CD4-positive, CD25-positive, alpha-beta regulatory T cell (primary cell): ENCODE measurements around the gene HELT. TPM values are rescaled to one million over a fixed set of nuclear protein-coding genes. Genes with fewer than 3 reads are reported as not detected.
"Not testable (repeated sequence)": the region's sequence is repeated elsewhere in the genome, so short reads cannot be mapped to it uniquely, and the experiment has no call there.

Experiments
- ATAC-seq, 2 donors: fragments of 150-1000 bp; cut with Tn5 transposase; one replicate each; pipeline ENCODE4 v1.10.0; 2021; ENCODE audit warnings: low read depth in 2 of 2, moderate number of reproducible peaks in 2 of 2, moderate library complexity in 1 of 2
- DNase-seq, 3 donors: peaks; one replicate each; pipeline versions ENCODE4 v3.0.0 to v3.0.0-alpha.2; 2012 to 2022; ENCODE audit warnings: mixed read lengths in 1 of 3
- H3K27ac ChIP-seq: one replicate; pipeline ENCODE4 v1.7.0; 2013; ENCODE audit warnings: mild to moderate bottlenecking, low read length; ENCODE audit not compliant: insufficient read depth, poor library complexity, severe bottlenecking
- H3K27me3 ChIP-seq: one replicate; pipeline ENCODE4 v1.7.0; 2013; ENCODE audit warnings: low read length; ENCODE audit not compliant: control insufficient read depth, insufficient read depth
- H3K36me3 ChIP-seq: one replicate; pipeline ENCODE4 v1.7.0; 2013; ENCODE audit warnings: mild to moderate bottlenecking, low read length, moderate library complexity; ENCODE audit not compliant: control insufficient read depth, insufficient read depth
- H3K4me1 ChIP-seq: 2 replicates; pipeline ENCODE4 v1.7.0; 2013; ENCODE audit warnings: mild to moderate bottlenecking, low read length; ENCODE audit not compliant: insufficient read depth, control insufficient read depth, poor library complexity, severe bottlenecking
- H3K4me3 ChIP-seq: one replicate; pipeline ENCODE4 v1.7.0; 2013; ENCODE audit warnings: low read depth, mild to moderate bottlenecking, low read length, moderate library complexity
- H3K9me3 ChIP-seq, 2 experiments: 1 replicate in 1 of 2; 2 replicates in 1 of 2; pipeline ENCODE4 v1.7.0; 2013; ENCODE audit warnings: low read length in 2 of 2, mild to moderate bottlenecking in 1 of 2, moderate library complexity in 1 of 2; ENCODE audit not compliant: control insufficient read depth in 2 of 2
- H3K27ac Mint-ChIP-seq, 3 donors: one replicate each; pipeline ENCODE4 v1.8.0; 2020 to 2022; ENCODE audit warnings: mild to moderate bottlenecking in 3 of 3, mixed read lengths in 3 of 3, moderate library complexity in 2 of 3
- H3K27me3 Mint-ChIP-seq: one replicate; pipeline ENCODE4 v1.8.0; 2022; ENCODE audit warnings: mild to moderate bottlenecking, mixed read lengths
- H3K36me3 Mint-ChIP-seq: one replicate; pipeline ENCODE4 v1.8.0; 2020; ENCODE audit warnings: mixed read lengths
- H3K4me1 Mint-ChIP-seq, 4 donors: one replicate each; pipeline ENCODE4 v1.8.0; 2020 to 2022; ENCODE audit warnings: mixed read lengths in 4 of 4, mild to moderate bottlenecking in 1 of 4
- H3K4me3 Mint-ChIP-seq, 4 donors: one replicate each; pipeline ENCODE4 v1.8.0; 2020 to 2022; ENCODE audit warnings: mild to moderate bottlenecking in 4 of 4, mixed read lengths in 4 of 4, moderate library complexity in 3 of 4
- H3K9me3 Mint-ChIP-seq, 7 donors: one replicate each; pipeline ENCODE4 v1.8.0; 2020 to 2022; ENCODE audit warnings: mixed read lengths in 7 of 7, mild to moderate bottlenecking in 3 of 7, moderate library complexity in 2 of 7
- polyA plus RNA-seq, 4 donors: library from polyadenylated mRNA; unstranded; fragments of 300-500 nt; fragmentation: Illumina TruSeq; gene quantifications; one replicate each; pipeline ENCODE4 v1.2.3, GENCODE V29; 2021
- total RNA-seq: library from RNA; stranded (reverse); gene quantifications from one replicate; pipeline ENCODE4 v1.2.3, GENCODE V29; 2022

The HELT gene
- total and polyA plus RNA-seq, 5 donors from 2014 or later, result not detected

- not testable (repeated sequence) for DNase-seq, H3K9me3 Mint-ChIP-seq, H3K36me3 Mint-ChIP-seq, H3K27ac Mint-ChIP-seq, H3K4me3 Mint-ChIP-seq, H3K9me3 ChIP-seq, H3K4me1 ChIP-seq, H3K36me3 ChIP-seq, H3K27ac ChIP-seq, H3K27me3 ChIP-seq, H3K4me1 Mint-ChIP-seq, ATAC-seq, H3K4me3 ChIP-seq
- peaks cover 18% of the 10 kb centered on the region for H3K27me3 Mint-ChIP-seq
These were observed 33.0 kb downstream of the HELT start for GRCh38 chr4:185051283-185051682.

GRCh38 chr4:185053746-185054145 lies 35.5 kb downstream of the HELT start:
- Histone ChIP-seq H3K36me3 (no peaks in the 10 kb centered on the region), H3K4me1 (no peaks in the 10 kb centered on the region), H3K9me3 (no peaks in the 10 kb centered on the region), H3K27me3 (no peaks in the 10 kb centered on the region), H3K4me3 (no peak overlapping the region), H3K27ac (no peak overlapping the region)
- peaks cover 0 to 3% (median 0%) of the 10 kb centered on the region in 7 donors for H3K9me3 Mint-ChIP-seq
- H3K27ac Mint-ChIP-seq, result no peak overlapping the region
- peaks cover 10% of the 10 kb centered on the region for H3K27me3 Mint-ChIP-seq
- ATAC-seq (no peak), DNase-seq (no peak)
- no peaks in the 10 kb centered on the region for H3K4me1 Mint-ChIP-seq
- no peaks in the 10 kb centered on the region for H3K36me3 Mint-ChIP-seq
- no peak overlapping the region for H3K4me3 Mint-ChIP-seq

GRCh38 chr4:185054272-185054671 lies 36.0 kb downstream of the HELT start:
- ATAC-seq (no peak), DNase-seq (no peak)
- Mint-ChIP-seq H3K27ac (no peak overlapping the region), H3K4me1 (no peaks in the 10 kb centered on the region), H3K36me3 (no peaks in the 10 kb centered on the region), H3K4me3 (no peak overlapping the region), H3K27me3 (peaks cover 12% of the 10 kb centered on the region), H3K9me3 (peaks cover 0 to 3% (median 0%) of the 10 kb centered on the region in 7 donors)
- H3K4me1 ChIP-seq, result no peaks in the 10 kb centered on the region
- no peaks in the 10 kb centered on the region for H3K36me3 ChIP-seq
- no peak overlapping the region for H3K4me3 ChIP-seq
- no peaks in the 10 kb centered on the region for H3K27me3 ChIP-seq
- no peaks in the 10 kb centered on the region for H3K9me3 ChIP-seq
- H3K27ac ChIP-seq, result no peak overlapping the region

GRCh38 chr4:185054886-185055285 lies 36.6 kb downstream of the HELT start:
- Mint-ChIP-seq H3K4me3 (no peak overlapping the region), H3K4me1 (no peaks in the 10 kb centered on the region), H3K9me3 (peaks cover 0 to 3% (median 0%) of the 10 kb centered on the region in 7 donors), H3K36me3 (no peaks in the 10 kb centered on the region), H3K27ac (no peak overlapping the region), H3K27me3 (peaks cover 15% of the 10 kb centered on the region)
- Histone ChIP-seq H3K27me3 (no peaks in the 10 kb centered on the region), H3K36me3 (no peaks in the 10 kb centered on the region), H3K4me1 (no peaks in the 10 kb centered on the region), H3K9me3 (no peaks in the 10 kb centered on the region), H3K27ac (no peak overlapping the region), H3K4me3 (no peak overlapping the region)
- ATAC-seq (no peak), DNase-seq (no peak)

- Mint-ChIP-seq H3K4me1 (no peaks in the 10 kb centered on the region), H3K9me3 (peaks cover 0 to 1% (median 0%) of the 10 kb centered on the region in 7 donors), H3K27me3 (peaks cover 24% of the 10 kb centered on the region), H3K27ac (no peak overlapping the region), H3K36me3 (no peaks in the 10 kb centered on the region), H3K4me3 (no peak overlapping the region)
- DNase-seq (no peak), ATAC-seq (no peak)
- Histone ChIP-seq H3K36me3 (no peaks in the 10 kb centered on the region), H3K27me3 (peaks cover 10% of the 10 kb centered on the region), H3K4me3 (no peak overlapping the region), H3K27ac (no peak overlapping the region), H3K9me3 (peaks cover 0 to 4% of the 10 kb centered on the region in 2 experiments), H3K4me1 (no peaks in the 10 kb centered on the region)
These were observed 43.3 kb downstream of the HELT start for GRCh38 chr4:185061610-185062009.

GRCh38 chr4:185062606-185063005 lies 44.3 kb downstream of the HELT start:
- H3K4me1 Mint-ChIP-seq, result no peaks in the 10 kb centered on the region
- no peak overlapping the region for H3K4me3 ChIP-seq
- H3K9me3 Mint-ChIP-seq, result peaks cover 0 to 1% (median 0%) of the 10 kb centered on the region in 7 donors
- no peak for DNase-seq
- H3K36me3 Mint-ChIP-seq, result no peaks in the 10 kb centered on the region
- no peak overlapping the region for H3K4me3 Mint-ChIP-seq
- H3K27me3 Mint-ChIP-seq, result peaks cover 24% of the 10 kb centered on the region
- H3K27ac Mint-ChIP-seq, result no peak overlapping the region
- no peaks in the 10 kb centered on the region for H3K4me1 ChIP-seq
- no peak overlapping the region for H3K27ac ChIP-seq
- no peak for ATAC-seq
- peaks cover 10% of the 10 kb centered on the region for H3K27me3 ChIP-seq
- H3K9me3 ChIP-seq, result peaks cover 0 to 4% of the 10 kb centered on the region in 2 experiments
- H3K36me3 ChIP-seq, result no peaks in the 10 kb centered on the region

GRCh38 chr4:185066179-185066578 lies 47.9 kb downstream of the HELT start:
- no peak for ATAC-seq
- H3K36me3 Mint-ChIP-seq, result no peaks in the 10 kb centered on the region
- no peaks in the 10 kb centered on the region for H3K36me3 ChIP-seq
- no peak overlapping the region for H3K4me3 Mint-ChIP-seq
- H3K4me3 ChIP-seq, result no peak overlapping the region
- peaks cover 12% of the 10 kb centered on the region for H3K27me3 ChIP-seq
- peaks cover 0 to 3% of the 10 kb centered on the region in 2 experiments for H3K9me3 ChIP-seq
- H3K4me1 Mint-ChIP-seq, result no peaks in the 10 kb centered on the region
- peaks cover 33% of the 10 kb centered on the region for H3K27me3 Mint-ChIP-seq
- H3K27ac ChIP-seq, result no peak overlapping the region
- H3K27ac Mint-ChIP-seq, result no peak overlapping the region
- H3K4me1 ChIP-seq, result no peaks in the 10 kb centered on the region
- no peaks in the 10 kb centered on the region for H3K9me3 Mint-ChIP-seq
- no peak for DNase-seq

- ATAC-seq (no peak), DNase-seq (no peak)
- H3K4me1 ChIP-seq, result no peaks in the 10 kb centered on the region
- Mint-ChIP-seq H3K36me3 (no peaks in the 10 kb centered on the region), H3K27ac (no peak overlapping the region), H3K9me3 (no peaks in the 10 kb centered on the region), H3K4me3 (no peak overlapping the region), H3K4me1 (no peaks in the 10 kb centered on the region), H3K27me3 (peaks cover 32% of the 10 kb centered on the region)
- no peaks in the 10 kb centered on the region for H3K36me3 ChIP-seq
- peaks cover 6% of the 10 kb centered on the region for H3K27me3 ChIP-seq
- no peak overlapping the region for H3K4me3 ChIP-seq
- no peak overlapping the region for H3K27ac ChIP-seq
- no peaks in the 10 kb centered on the region for H3K9me3 ChIP-seq
These were observed 50.5 kb downstream of the HELT start for GRCh38 chr4:185068837-185069236.
